ENCODE measurements around the gene OXER1.

Gene OXER1

GRCh38 chr2:42787788-42788477, 24.0 kb upstream of the OXER1 start:
- H3K27ac ChIP-seq: no peak overlapping the region
- no peak for TF ChIP-seq CTCF (conservative IDR thresholded peaks at IDR 0.05)

DNA sequence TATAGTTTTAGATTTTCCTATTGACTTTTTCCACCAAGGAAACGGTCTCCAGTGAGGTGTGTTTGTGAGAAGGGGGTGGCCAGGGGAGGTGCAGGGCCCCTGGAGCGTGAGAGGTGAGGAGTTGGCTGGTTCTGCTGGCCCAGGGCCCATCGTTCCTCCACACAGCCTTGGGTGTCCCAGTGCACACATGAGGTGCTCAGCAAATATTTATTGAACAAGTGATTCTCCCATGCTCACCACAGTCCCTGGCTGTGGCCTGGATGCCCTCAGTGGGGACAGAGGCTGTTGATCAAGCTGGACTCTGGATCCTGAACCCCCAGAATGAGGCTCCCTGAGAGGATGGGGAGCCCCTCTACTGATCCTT, 23.5 kb upstream of the OXER1 start:
- no peak for TF ChIP-seq CTCF (conservative IDR thresholded peaks at IDR 0.05)

DNA sequence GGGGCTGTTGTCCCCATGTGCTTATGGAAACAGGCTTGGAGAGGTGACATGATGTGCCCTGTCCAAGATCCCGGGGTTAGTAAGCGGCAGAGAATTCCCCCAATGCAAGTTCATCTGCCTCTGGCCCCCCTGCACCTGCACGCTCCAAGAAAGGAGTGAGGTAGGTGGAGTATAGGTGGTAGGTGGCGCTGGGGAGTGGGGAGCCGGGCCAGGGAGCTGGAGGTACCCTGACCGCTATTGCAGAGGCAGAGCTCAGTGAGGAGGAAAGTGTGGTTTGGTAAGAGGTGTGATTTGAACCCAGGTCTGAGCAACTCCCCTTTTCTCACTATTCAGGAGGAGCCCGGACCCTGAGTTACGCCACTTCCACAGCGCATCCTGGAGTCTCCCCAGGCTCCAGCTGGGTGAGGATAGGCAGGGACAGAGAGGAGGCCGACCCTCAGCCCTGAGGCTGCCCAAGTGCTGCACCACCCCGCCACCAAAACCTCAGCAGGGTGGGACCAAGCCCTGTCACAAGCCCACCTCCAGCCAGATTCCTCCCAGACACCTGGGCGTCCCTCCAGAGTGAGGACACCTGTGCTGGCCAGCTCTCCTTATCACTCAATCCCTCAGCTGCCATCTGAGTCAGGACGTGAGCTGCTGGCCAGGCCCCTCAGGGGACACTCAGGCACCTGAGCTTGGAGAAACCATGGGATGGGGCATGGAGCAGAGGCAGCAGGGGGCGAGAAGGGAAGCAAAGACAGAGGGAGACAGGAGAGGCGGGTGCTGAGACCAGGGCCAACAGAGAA, 22.8 kb upstream of the OXER1 start:
- no peak for TF ChIP-seq CTCF (conservative IDR thresholded peaks at IDR 0.05)
- H3K27ac ChIP-seq: no peak overlapping the region

More for the DNA sequence above, 23.5 kb upstream of the OXER1 start:
- no peak overlapping the region for H3K27ac ChIP-seq

- H3K27ac ChIP-seq: no peak overlapping the region
- TF ChIP-seq CTCF (conservative IDR thresholded peaks at IDR 0.05): no peak
Measured at GRCh38 chr2:42784204-42784880, 20.4 kb upstream of the OXER1 start.

DNA sequence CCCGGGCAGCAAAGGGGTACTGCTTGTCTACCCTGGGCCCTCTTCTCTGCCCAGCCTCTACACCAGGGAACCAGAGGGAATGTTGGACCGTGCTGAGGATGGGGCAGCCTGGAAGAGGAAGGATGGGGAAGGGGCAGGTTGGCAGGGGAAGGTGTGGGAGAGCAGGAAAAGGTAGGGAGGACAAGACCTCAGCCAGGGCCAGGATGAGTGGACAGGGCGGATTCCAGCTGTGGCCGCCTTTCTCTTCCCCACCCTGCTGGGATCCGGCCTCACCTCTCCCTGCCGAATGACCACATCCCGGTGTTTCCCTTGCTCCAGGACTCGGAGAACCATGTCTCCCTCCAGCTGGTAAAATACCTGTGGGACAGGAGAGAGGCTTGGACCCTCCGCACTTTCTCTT, 19.6 kb upstream of the OXER1 start:
- TF ChIP-seq CTCF (conservative IDR thresholded peaks at IDR 0.05): no peak
- no peak overlapping the region for H3K27ac ChIP-seq

- H3K27ac ChIP-seq: no peak overlapping the region
- TF ChIP-seq CTCF (conservative IDR thresholded peaks at IDR 0.05): no peak
Measured at GRCh38 chr2:42781181-42781580, 17.2 kb upstream of the OXER1 start.
